Measurements from ENCODE around the gene SORL1. TPM values are rescaled to one million over a fixed set of nuclear protein-coding genes. Genes with fewer than 3 reads are reported as not detected.
A peak's percentile ranks its signal among the peaks of the same experiment; 100 is the strongest.

SORL1 gene
- total RNA-seq, 1 donor from 2014 or later = 39.0 TPM

DNA sequence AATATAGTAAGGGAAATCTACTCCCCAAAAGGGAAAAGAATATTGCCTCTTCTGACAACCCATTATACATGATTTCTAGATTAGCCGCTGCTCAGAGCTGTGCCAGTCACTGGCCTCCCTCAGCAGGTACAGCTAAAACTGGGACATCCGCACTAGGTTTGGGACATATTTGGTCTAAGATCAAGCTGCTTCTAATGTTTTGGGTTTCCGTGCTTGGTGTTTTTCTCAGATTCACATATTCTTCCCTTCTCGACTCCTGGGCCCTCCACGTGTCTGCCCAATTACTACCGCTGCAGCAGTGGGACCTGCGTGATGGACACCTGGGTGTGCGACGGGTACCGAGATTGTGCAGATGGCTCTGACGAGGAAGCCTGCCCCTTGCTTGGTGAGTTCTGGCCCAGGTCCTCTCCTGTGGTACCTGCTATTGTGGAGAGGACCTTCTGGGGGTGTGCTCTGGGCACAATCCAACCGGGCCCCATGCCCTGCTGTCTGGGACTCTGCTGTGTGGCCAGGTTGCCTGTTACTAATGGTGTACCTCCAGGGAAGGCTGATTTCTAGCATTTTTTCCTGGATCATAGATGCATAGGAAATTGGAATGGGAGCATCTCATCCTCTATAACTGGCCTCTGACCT is 138.8 kb downstream of the SORL1 start:
- no peaks in the 10 kb centered on the region for H3K9me3 Mint-ChIP-seq
- no peak overlapping the region for H3K4me3 Mint-ChIP-seq
- H3K27me3 Mint-ChIP-seq = no peaks in the 10 kb centered on the region
- peaks cover 4% of the 10 kb centered on the region for H3K4me1 Mint-ChIP-seq (ENCODE audit: unreplicated experiment)
- DNase-seq (ENCODE audit: extremely low spot score, unreplicated experiment) = no peak
- H3K27ac Mint-ChIP-seq = no peak overlapping the region
- TF ChIP-seq, protein P1, sequence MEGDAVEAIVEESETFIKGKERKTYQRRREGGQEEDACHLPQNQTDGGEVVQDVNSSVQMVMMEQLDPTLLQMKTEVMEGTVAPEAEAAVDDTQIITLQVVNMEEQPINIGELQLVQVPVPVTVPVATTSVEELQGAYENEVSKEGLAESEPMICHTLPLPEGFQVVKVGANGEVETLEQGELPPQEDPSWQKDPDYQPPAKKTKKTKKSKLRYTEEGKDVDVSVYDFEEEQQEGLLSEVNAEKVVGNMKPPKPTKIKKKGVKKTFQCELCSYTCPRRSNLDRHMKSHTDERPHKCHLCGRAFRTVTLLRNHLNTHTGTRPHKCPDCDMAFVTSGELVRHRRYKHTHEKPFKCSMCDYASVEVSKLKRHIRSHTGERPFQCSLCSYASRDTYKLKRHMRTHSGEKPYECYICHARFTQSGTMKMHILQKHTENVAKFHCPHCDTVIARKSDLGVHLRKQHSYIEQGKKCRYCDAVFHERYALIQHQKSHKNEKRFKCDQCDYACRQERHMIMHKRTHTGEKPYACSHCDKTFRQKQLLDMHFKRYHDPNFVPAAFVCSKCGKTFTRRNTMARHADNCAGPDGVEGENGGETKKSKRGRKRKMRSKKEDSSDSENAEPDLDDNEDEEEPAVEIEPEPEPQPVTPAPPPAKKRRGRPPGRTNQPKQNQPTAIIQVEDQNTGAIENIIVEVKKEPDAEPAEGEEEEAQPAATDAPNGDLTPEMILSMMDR (conservative IDR thresholded peaks at IDR 0.05) = no peak
- peaks cover 31% of the 10 kb centered on the region for H3K36me3 Mint-ChIP-seq

DNA sequence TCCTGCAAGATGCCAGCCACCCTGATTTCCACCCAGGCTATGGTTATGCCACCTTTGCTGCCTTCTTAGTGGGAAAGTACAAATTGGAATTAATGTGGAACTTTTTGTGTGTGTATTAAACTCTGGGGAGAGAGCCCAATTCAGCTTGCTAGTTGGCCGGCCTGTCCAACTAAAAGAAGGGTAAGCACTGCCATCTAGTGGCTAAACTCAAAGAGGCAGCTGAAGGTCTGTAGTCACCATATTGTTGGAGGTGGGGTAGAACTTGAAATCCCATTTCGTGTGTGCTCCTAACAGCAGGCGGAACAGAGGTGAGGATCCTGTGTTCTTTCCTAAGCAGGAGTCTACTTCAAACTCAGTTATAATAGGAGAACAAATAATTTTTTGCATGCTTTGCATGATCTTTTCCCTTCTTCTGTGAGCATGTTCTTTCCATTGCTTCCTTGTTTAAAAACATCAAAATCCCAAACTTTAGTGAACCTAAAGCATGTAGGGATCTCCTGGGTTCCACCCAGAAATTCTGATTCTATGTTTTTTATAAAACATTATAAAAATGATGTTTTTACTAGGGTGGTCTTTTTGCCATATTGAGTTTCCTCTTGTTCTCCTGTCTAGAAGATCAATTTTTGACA is 139.4 kb downstream of the SORL1 start:
- Mint-ChIP-seq H3K9me3 (no peaks in the 10 kb centered on the region), H3K4me3 (no peak overlapping the region), H3K36me3 (peaks cover 25% of the 10 kb centered on the region), H3K4me1 (ENCODE audit: unreplicated experiment) (peaks cover 4% of the 10 kb centered on the region), H3K27ac (no peak overlapping the region), H3K27me3 (no peaks in the 10 kb centered on the region)
- TF ChIP-seq, protein P1 (conservative IDR thresholded peaks at IDR 0.05) = peak; percentile 96
- peak; percentile 78 for DNase-seq (ENCODE audit: extremely low spot score, unreplicated experiment)

- no peaks in the 10 kb centered on the region for H3K27me3 Mint-ChIP-seq
- H3K9me3 Mint-ChIP-seq = no peaks in the 10 kb centered on the region
- H3K4me3 Mint-ChIP-seq = no peak overlapping the region
- TF ChIP-seq, protein P1 (conservative IDR thresholded peaks at IDR 0.05) = no peak
- DNase-seq (ENCODE audit: extremely low spot score, unreplicated experiment) = no peak
- H3K27ac Mint-ChIP-seq = no peak overlapping the region
- peaks cover 22% of the 10 kb centered on the region for H3K36me3 Mint-ChIP-seq
- H3K4me1 Mint-ChIP-seq (ENCODE audit: unreplicated experiment) = peaks cover 4% of the 10 kb centered on the region
These were observed 140.6 kb downstream of the SORL1 start for GRCh38 chr11:121592708-121593107.

GRCh38 chr11:121595717-121596161 is 143.6 kb downstream of the SORL1 start:
- Mint-ChIP-seq H3K27ac (no peak overlapping the region), H3K27me3 (no peaks in the 10 kb centered on the region), H3K4me1 (ENCODE audit: unreplicated experiment) (peaks cover 4% of the 10 kb centered on the region), H3K36me3 (peaks cover 29% of the 10 kb centered on the region), H3K4me3 (no peak overlapping the region), H3K9me3 (no peaks in the 10 kb centered on the region)
- TF ChIP-seq, protein P1 (conservative IDR thresholded peaks at IDR 0.05) = no peak
- no peak for DNase-seq (ENCODE audit: extremely low spot score, unreplicated experiment)

- no peaks in the 10 kb centered on the region for H3K27me3 Mint-ChIP-seq
- no peak overlapping the region for H3K27ac Mint-ChIP-seq
- no peaks in the 10 kb centered on the region for H3K9me3 Mint-ChIP-seq
- H3K4me3 Mint-ChIP-seq = no peak overlapping the region
- DNase-seq (ENCODE audit: extremely low spot score, unreplicated experiment) = no peak
- TF ChIP-seq, protein P1 (conservative IDR thresholded peaks at IDR 0.05) = no peak
- peaks cover 24% of the 10 kb centered on the region for H3K36me3 Mint-ChIP-seq
- peaks cover under 1% of the 10 kb centered on the region for H3K4me1 Mint-ChIP-seq (ENCODE audit: unreplicated experiment)
These were observed 144.4 kb downstream of the SORL1 start for GRCh38 chr11:121596195-121597155.
